Neural progenitor cell (in vitro differentiated cells): ENCODE data around the gene TMEM100.

Source experiments
- CTCF ChIP-seq: fragments of 200-600 bp; sonication (generic); IDR thresholded peaks from 2 replicates; pipeline ENCODE4 v1.5.1; 2017; ENCODE audit warnings: antibody characterized with exemption, mild to moderate bottlenecking
- EZH2 ChIP-seq: fragments of 200-600 bp; sonication (generic); IDR thresholded peaks from 2 replicates; pipeline ENCODE4 v1.6.1; 2017; ENCODE audit warnings: antibody characterized with exemption, mild to moderate bottlenecking, moderate library complexity
- EZH2phosphoT487 ChIP-seq: fragments of 200-600 bp; sonication (generic); IDR thresholded peaks from 2 replicates; pipeline ENCODE4 v1.6.1; 2017; ENCODE audit warnings: antibody characterized with exemption

- TF ChIP-seq EZH2 (no peak), CTCF (peak; percentile 74), EZH2phosphoT487 (no peak)
Measured at GRCh38 chr17:55770196-55770870, 47.7 kb upstream of the TMEM100 start.
